Activated CD4-positive, CD25-positive, alpha-beta regulatory T cell treated with anti-CD3 and anti-CD28 coated beads, Interleukin-2, amount 50 U/mL, for 16 hours (primary cell): ENCODE results near the gene EHMT1.
"Not testable (repeated sequence)": the region's sequence is repeated elsewhere in the genome, so short reads cannot be mapped to it uniquely, and the experiment has no call there.

Experiments used
- DNase-seq: peaks from one replicate; pipeline ENCODE4 v3.0.0-alpha.2; 2020; ENCODE audit warnings: low read depth, low spot score

Gene EHMT1

GRCh38 chr9:137759117-137759516, 140.3 kb downstream of the EHMT1 start:
- no peak for DNase-seq

- no peak for DNase-seq
Measured at GRCh38 chr9:137759649-137760321, 141.0 kb downstream of the EHMT1 start.

- DNase-seq = no peak
Measured at GRCh38 chr9:137760426-137760825, 141.6 kb downstream of the EHMT1 start.

GRCh38 chr9:137761032-137761431, 142.2 kb downstream of the EHMT1 start:
- no peak for DNase-seq

- no peak for DNase-seq
Measured at GRCh38 chr9:137761793-137762192, 143.0 kb downstream of the EHMT1 start.

- DNase-seq = no peak
Measured at GRCh38 chr9:137762414-137763061, 143.7 kb downstream of the EHMT1 start.

GRCh38 chr9:137763271-137763955, 144.6 kb downstream of the EHMT1 start:
- no peak for DNase-seq

GRCh38 chr9:137764171-137764671, 145.4 kb downstream of the EHMT1 start:
- DNase-seq = no peak

- no peak for DNase-seq
Measured at GRCh38 chr9:137764981-137765380, 146.2 kb downstream of the EHMT1 start.

- no peak for DNase-seq
Measured at GRCh38 chr9:137765536-137765935, 146.7 kb downstream of the EHMT1 start.

- no peak for DNase-seq
Measured at GRCh38 chr9:137771580-137771979, 152.8 kb downstream of the EHMT1 start.

- no peak for DNase-seq
Measured at GRCh38 chr9:137772281-137772873, 153.6 kb downstream of the EHMT1 start.

- DNase-seq = no peak
Measured at GRCh38 chr9:137774775-137775386, 156.1 kb downstream of the EHMT1 start.

GRCh38 chr9:137776306-137776995, 157.6 kb downstream of the EHMT1 start:
- DNase-seq = no peak

GRCh38 chr9:137777761-137778160, 159.0 kb downstream of the EHMT1 start:
- DNase-seq = no peak

GRCh38 chr9:137778336-137778735, 159.5 kb downstream of the EHMT1 start:
- no peak for DNase-seq

GRCh38 chr9:137778914-137779313, 160.1 kb downstream of the EHMT1 start:
- no peak for DNase-seq

- DNase-seq = not testable (repeated sequence)
Measured at GRCh38 chr9:137780031-137780430, 161.2 kb downstream of the EHMT1 start.

- no peak for DNase-seq
Measured at GRCh38 chr9:137781906-137782585, 163.2 kb downstream of the EHMT1 start.

- DNase-seq = no peak
Measured at GRCh38 chr9:137783521-137783920, 164.7 kb downstream of the EHMT1 start.

- DNase-seq = no peak
Measured at GRCh38 chr9:137784046-137784445, 165.2 kb downstream of the EHMT1 start.
